ENCODE data around the gene ISOC2. TPM values are rescaled to one million over a fixed set of nuclear protein-coding genes. Genes with fewer than 3 reads are reported as not detected.
A peak's percentile ranks its signal among the peaks of the same experiment; 100 is the strongest.

Gene ISOC2
- total RNA-seq, 1 donor from 2014 or later = 36.6 TPM

DNA sequence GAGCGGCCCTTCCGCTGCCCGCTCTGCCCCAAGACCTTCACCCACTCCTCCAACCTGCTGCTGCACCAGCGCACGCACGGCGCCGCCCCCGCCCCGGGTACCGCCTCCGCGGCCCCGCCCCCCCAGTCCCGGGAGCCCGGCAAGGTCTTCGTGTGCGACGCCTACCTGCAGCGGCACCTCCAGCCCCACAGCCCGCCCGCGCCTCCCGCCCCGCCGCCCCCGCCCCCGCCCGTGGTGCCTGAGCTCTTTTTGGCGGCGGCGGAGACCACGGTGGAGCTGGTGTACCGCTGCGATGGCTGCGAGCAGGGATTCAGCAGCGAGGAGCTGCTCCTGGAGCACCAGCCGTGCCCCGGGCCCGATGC lies 20.3 kb upstream of the ISOC2 start:
- no peak overlapping the region for H3K4me3 Mint-ChIP-seq (ENCODE audit: low read depth)
- TF ChIP-seq CTCF (IDR thresholded peaks at IDR 0.05; ENCODE audit: unreplicated experiment) = no peak
- H3K36me3 Mint-ChIP-seq (ENCODE audit: insufficient read depth) = peaks cover 6% of the 10 kb centered on the region
- H3K27me3 Mint-ChIP-seq = no peaks in the 10 kb centered on the region
- peaks cover 17% of the 10 kb centered on the region for H3K4me1 Mint-ChIP-seq (ENCODE audit: low read depth)
- DNase-seq (ENCODE audit: low spot score, unreplicated experiment) = no peak
- no peak overlapping the region for H3K27ac Mint-ChIP-seq
- H3K9me3 Mint-ChIP-seq (ENCODE audit: low read depth) = no peaks in the 10 kb centered on the region

DNA sequence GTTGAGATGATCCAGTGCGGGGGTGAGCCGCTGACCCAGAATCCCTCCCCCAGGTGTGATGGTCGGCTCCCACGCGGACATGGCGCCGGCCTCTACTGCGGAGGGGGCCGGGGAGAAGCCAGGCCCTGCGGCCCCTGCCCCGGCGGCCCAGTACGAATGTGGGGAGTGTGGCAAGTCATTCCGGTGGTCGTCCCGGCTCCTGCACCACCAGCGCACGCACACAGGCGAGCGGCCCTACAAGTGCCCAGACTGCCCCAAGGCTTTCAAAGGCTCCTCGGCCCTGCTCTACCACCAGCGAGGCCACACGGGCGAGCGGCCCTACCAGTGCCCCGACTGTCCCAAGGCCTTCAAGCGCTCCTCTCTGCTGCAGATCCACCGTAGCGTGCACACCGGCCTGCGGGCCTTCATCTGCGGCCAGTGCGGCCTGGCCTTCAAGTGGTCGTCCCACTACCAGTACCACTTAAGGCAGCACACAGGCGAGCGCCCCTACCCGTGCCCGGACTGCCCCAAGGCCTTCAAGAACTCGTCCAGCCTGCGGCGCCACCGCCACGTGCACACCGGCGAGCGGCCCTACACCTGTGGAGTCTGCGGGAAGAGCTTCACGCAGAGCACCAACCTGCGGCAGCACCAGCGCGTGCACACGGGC lies 19.8 kb upstream of the ISOC2 start:
- Mint-ChIP-seq H3K4me3 (ENCODE audit: low read depth) (no peak overlapping the region), H3K4me1 (ENCODE audit: low read depth) (peaks cover 17% of the 10 kb centered on the region), H3K36me3 (ENCODE audit: insufficient read depth) (peaks cover 6% of the 10 kb centered on the region), H3K9me3 (ENCODE audit: low read depth) (no peaks in the 10 kb centered on the region), H3K27ac (no peak overlapping the region), H3K27me3 (no peaks in the 10 kb centered on the region)
- DNase-seq (ENCODE audit: low spot score, unreplicated experiment) = no peak
- no peak for TF ChIP-seq CTCF (IDR thresholded peaks at IDR 0.05; ENCODE audit: unreplicated experiment)

DNA sequence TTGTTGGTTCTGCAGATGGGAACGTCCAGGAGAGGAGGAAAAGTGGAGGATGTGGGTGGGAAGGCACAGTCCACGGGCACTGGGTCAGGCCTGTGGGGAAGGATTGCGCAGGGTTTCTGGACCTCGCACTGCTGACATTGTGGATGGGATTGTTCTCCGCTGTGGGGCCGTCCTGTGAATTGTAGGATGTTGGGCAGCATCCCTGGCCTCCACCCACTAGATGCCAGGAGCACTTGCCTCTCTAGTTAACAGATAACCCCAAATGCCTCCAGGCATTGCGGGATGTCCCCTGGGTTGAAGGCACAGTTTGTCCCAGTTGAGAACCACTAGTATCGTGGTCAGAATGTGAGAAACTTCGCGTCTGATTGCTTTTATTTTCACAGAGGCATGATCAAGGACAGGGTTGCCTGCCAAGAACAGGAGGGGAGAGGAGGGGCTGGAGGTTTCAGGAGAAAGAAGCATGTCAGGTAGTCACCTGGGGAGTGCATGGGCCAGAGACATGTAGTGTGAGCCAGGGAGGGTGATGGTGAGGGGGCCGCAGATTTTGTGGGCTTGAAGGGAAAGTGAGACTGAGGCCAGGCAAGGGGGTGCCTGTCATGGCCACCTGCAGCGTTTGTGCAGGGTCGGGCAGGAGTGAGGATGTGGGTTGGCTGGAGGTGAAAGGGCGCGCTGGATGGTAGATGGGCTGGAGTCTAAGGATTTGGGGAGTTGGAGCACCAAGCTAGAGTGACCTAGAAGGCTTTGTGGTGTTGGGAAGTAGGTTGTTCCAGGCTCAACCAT lies 18.2 kb upstream of the ISOC2 start:
- peaks cover 12% of the 10 kb centered on the region for H3K4me1 Mint-ChIP-seq (ENCODE audit: low read depth)
- no peaks in the 10 kb centered on the region for H3K9me3 Mint-ChIP-seq (ENCODE audit: low read depth)
- peak overlapping the region; percentile 42 for H3K4me3 Mint-ChIP-seq (ENCODE audit: low read depth)
- no peak for TF ChIP-seq CTCF (IDR thresholded peaks at IDR 0.05; ENCODE audit: unreplicated experiment)
- no peaks in the 10 kb centered on the region for H3K27me3 Mint-ChIP-seq
- no peak for DNase-seq (ENCODE audit: low spot score, unreplicated experiment)
- H3K36me3 Mint-ChIP-seq (ENCODE audit: insufficient read depth) = peaks cover 6% of the 10 kb centered on the region
- peak overlapping the region; percentile 59 for H3K27ac Mint-ChIP-seq

DNA sequence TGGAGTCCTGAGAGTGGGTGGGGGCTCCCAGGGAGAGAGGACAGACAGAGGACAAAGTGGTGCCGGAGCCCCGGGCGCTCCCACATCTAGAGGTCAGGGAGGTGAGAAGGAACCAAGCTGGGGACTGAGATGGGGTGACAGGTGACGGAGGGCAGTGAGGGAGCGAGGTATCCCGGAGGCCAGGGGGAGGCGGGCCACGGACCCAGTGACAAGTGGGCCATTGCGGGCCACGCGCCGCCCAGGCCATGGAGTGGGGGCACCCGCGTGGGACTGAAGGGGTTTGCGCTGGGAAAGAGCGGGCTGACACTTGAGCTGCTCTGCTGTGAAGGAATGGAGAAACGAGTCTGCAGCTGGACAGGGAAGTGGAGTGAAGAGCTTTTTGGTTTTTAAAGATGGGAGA lies 17.6 kb upstream of the ISOC2 start:
- no peak for DNase-seq (ENCODE audit: low spot score, unreplicated experiment)
- Mint-ChIP-seq H3K4me3 (ENCODE audit: low read depth) (peak overlapping the region; percentile 42), H3K4me1 (ENCODE audit: low read depth) (peaks cover 12% of the 10 kb centered on the region), H3K27me3 (no peaks in the 10 kb centered on the region), H3K36me3 (ENCODE audit: insufficient read depth) (peaks cover 6% of the 10 kb centered on the region), H3K9me3 (ENCODE audit: low read depth) (no peaks in the 10 kb centered on the region), H3K27ac (peak overlapping the region; percentile 59)
- TF ChIP-seq CTCF (IDR thresholded peaks at IDR 0.05; ENCODE audit: unreplicated experiment) = no peak

GRCh38 chr19:55478364-55478763 lies 16.9 kb upstream of the ISOC2 start:
- no peaks in the 10 kb centered on the region for H3K27me3 Mint-ChIP-seq
- DNase-seq (ENCODE audit: low spot score, unreplicated experiment) = no peak
- H3K4me1 Mint-ChIP-seq (ENCODE audit: low read depth) = peaks cover 12% of the 10 kb centered on the region
- H3K36me3 Mint-ChIP-seq (ENCODE audit: insufficient read depth) = peaks cover 6% of the 10 kb centered on the region
- H3K4me3 Mint-ChIP-seq (ENCODE audit: low read depth) = peak overlapping the region; percentile 90
- no peak for TF ChIP-seq CTCF (IDR thresholded peaks at IDR 0.05; ENCODE audit: unreplicated experiment)
- peak overlapping the region; percentile 65 for H3K27ac Mint-ChIP-seq
- H3K9me3 Mint-ChIP-seq (ENCODE audit: low read depth) = no peaks in the 10 kb centered on the region
